Activated CD4-positive, CD25-positive, alpha-beta regulatory T cell (primary cell): ENCODE measurements around the gene HCK.

Source experiments
- DNase-seq, 4 experiments: peaks; one replicate each; lab custom pipeline; 2025; lab: John Stamatoyannopoulos, UW

Gene HCK

DNA sequence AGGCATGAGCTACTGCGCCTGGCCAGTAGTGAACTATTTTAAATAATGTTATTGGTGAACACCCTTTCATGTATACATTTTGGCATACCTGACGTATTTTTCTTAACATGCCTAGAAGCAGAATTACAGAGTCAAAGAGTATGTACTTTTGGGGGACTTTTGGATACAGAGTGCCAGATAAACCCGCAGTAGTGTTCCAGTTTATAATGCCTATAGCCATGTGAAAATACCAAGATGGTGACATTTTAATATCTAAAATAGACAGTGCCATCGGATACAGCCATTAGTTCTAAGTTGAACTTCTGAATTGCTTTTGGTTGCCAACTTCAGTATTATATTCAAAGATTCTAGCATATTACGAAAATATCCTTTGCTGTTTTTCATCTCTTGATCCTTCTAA is 77.8 kb downstream of the HCK start:
- DNase-seq = no peak

DNA sequence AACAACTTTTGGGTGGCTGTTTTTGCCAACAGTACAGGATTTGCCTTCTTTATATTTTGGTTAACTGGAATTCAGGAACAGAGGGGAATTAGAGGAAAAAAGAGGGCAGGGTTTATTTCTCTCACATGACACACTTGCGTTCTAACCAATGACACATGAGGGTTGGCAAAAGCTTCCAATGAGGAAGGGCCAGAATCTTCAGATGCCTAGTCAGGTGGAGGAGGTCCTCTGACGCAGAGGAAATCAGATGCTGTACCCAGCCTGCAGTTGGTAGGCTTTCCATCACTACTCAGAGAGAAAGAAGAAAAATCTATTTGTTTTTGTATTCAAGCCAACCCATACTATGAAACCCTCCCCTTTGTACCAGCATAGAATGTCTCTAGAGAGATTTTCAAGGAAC is 78.3 kb downstream of the HCK start:
- no peak for DNase-seq

DNA sequence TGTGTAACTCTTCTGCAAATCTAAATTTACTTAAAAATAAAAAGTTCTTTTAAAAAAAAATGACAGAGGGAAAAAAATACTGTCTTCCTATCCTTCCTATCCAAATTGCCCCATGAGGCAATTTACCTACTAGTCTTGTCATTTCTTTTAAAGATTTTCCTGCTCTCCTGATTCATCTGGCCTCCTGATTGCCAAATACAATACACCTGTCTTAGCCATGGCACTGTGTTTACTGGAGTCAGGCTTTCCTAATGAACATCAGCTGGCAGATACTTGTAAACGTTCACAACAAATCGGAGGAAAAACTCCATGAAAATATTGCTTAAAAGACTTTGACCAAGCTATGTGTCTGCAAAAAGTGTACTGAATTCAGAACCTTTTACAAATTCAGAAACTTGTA is 78.9 kb downstream of the HCK start:
- DNase-seq = no peak

DNA sequence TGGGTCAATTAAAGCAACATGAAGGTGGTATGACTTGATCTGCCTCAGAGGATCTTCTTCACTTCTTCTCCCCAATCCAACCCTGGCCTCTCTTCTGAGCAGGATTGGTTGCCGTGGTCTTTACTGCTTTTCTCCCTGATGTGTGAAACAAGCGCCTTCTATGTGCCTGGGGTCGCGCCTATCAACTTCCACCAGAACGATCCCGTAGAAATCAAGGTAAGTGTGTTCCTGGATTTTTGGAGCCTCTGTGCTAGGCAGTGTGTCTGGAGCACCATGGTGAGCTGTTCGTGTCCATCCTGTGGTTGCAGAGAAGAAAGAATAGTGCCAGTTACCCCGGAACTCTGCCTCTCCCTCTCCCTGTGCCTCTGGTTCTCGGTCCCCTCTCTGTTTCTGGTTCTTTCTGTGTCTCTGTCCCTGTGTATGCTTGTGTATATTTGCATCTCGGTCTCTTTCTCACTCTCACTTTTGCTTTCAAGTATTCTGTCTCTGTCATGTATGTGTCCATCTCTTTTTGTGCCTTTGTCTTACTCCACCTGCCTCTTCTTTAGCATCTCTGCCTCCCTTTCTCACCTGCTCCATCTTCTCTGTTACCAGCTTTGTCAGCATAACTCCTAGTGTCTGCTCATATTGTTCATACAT is 81.0 kb downstream of the HCK start:
- DNase-seq = no peak

DNA sequence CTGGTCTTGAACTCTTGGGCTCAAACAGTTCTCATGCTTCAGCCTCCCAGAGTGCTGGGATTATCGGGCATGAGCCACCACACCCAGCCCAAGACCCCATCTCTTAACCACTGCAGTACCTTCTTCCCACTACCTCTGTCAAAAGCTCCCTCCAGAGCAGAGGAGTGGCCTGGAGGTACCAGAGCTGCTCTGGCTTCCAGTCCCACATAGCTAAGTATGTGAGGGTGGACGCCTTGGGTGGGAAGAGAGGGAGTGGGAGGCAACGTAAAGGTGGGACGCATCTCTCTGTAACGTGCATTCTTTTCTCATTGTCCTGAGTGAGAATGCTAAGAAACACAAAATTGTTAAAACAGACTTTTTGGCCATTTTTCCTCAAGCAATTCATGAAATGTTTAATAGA is 82.0 kb downstream of the HCK start:
- DNase-seq = no peak

DNA sequence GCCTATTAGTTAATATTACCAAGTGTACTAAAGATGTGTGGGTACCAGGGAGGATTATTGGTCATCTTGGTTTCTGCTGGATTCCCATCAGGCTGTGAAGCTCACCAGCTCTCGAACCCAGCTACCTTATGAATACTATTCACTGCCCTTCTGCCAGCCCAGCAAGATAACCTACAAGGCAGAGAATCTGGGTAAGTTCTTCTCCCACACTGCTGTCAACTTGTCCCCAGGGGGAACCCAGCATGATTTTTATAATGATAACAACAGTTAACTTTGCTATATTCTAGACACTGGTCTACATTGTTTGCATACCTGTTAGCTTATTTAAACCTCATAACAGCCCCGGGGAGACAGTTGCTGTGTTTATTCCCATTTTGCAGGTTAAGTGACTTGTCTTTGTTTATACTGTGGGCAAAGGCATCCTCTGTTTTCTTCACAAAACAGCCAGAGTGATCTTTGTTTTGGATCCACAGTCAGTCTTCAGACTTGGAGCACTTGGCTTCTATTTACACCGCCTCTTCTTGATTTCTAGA is 84.0 kb downstream of the HCK start:
- DNase-seq = no peak

DNA sequence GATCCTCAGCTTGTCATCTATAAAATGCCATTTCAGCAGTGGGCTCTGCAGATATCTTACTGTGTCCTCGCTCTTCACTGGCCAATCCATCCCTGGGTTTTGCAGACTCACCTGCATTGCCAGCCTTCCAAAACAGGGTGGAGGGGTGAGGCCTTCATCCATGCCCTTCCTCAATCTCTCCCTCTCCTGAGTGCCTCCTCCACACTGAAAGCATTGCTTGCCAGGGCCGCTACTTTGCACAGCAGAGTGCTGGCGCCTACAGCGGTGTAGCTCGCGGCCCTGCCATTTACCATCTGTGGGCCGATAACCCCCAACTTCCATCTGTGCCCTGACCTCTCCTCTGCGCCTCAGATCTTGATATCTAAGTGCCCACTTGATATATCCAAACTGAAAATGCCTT is 86.9 kb downstream of the HCK start:
- DNase-seq = no peak

DNA sequence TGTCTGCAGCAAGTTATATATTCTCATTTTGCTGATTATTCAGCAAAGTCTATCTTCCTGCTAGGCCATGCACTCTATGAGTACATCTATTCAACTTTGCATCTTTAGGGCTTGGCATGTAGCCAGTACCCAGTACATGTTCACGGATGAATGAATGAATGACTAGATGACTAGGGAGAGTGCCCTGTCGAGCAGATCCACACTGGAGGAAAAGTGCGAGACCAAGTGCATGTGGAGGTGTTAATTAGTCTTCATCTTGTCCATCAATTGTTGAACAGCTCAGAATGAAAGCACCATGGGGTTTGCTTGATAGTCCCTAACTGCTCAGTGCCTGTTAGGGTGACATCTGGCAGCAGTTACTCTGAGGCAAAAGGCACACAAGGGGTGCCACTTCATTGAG is 87.9 kb downstream of the HCK start:
- DNase-seq = no peak

DNA sequence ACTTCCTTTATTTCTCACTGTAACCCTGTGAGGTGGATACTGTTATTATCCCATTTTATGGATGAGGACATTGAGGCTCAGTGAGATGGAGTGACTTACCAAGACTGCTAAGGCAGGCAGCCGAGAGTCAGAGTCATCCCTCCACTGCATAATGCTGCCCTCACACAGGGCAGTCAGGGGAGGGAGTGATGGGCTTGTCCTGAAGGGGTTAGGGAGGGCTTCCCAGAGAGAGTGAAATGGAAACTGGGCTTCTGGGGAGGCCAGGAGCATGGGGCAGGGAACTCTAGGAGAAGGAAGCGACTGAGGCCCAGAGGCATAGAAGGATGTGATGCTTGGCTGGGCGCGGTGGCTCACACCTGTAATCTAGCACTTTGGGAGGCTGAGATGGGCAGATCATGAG is 88.6 kb downstream of the HCK start:
- no peak for DNase-seq

DNA sequence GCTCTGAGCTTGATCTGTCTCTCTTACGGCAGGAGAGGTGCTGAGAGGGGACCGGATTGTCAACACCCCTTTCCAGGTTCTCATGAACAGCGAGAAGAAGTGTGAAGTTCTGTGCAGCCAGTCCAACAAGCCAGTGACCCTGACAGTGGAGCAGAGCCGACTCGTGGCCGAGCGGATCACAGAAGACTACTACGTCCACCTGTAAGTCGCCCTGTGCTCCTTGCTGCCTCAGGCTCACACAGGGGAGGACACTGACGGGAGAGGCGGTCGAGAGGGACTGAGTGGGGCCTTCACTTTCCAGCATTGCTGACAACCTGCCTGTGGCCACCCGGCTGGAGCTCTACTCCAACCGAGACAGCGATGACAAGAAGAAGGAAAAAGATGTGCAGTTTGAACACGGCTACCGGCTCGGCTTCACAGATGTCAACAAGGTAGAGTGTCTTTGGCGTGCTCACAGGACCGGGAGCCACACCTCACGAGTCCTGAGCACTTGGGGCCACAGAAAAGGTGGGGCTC is 89.5 kb downstream of the HCK start:
- DNase-seq = no peak

DNA sequence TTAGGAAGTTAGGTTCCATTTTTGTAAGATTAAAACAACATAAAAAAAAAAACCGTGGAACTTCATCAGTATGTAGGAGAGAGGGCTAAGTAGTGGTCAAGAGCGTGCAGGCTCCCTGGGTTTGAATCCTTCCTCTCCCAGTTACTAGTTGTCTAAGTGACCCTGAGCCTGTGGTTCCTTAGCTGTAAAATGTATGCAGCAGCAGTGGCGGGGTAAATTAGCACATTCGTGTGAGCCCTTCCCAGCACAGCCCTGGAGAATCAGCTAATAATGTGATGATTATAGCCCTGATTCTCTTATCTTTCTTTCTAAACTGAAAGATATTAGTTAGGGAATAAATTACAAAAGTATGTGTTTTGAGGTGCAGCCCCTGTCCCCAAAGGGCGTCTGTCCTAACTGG is 90.0 kb downstream of the HCK start:
- DNase-seq = no peak

DNA sequence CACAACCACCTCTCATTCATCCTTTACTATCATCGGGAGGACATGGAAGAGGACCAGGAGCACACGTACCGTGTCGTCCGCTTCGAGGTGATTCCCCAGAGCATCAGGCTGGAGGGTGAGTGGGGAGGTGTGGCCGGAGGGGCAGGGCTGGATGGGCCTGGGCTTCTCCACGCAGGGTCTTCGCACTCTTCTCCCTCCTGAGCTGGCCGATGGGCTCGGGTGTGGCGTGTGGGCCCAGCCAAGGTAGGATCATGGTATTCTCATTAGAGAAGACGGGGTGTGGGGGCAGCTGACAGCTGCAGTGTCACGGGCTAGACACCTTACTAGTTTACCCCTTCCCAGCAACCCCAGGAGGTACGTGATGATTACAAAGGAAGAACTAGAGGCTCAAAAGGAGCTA is 90.9 kb downstream of the HCK start:
- DNase-seq = no peak

DNA sequence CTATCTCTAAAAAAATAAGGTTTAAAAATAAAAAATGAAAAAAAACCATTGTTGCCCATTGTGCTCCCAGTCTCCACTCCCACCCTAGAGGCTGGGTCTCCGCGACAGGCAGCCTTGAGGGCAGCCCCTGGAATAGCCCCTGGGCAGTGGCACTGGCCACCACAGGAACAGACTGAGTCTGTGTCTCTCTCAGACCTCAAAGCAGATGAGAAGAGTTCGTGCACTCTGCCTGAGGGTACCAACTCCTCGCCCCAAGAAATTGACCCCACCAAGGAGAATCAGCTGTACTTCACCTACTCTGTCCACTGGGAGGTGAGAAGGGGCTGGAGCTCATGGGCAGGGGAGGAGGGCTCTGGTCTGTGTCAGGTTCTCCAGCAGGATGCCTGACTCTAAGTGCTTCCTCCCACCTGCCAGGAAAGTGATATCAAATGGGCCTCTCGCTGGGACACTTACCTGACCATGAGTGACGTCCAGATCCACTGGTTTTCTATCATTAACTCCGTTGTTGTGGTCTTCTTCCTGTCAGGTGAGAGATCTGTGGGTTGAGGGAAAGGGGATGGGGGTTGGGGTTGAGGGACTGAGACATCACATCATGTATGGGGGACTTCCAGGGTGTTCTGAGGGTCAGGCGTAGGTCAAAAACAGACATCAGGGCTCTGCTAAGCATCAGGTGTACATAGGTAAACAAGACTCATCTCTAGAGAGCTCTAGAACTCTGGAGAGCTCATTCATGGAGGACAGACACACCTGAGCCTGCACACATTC is 93.0 kb downstream of the HCK start:
- no peak for DNase-seq

DNA sequence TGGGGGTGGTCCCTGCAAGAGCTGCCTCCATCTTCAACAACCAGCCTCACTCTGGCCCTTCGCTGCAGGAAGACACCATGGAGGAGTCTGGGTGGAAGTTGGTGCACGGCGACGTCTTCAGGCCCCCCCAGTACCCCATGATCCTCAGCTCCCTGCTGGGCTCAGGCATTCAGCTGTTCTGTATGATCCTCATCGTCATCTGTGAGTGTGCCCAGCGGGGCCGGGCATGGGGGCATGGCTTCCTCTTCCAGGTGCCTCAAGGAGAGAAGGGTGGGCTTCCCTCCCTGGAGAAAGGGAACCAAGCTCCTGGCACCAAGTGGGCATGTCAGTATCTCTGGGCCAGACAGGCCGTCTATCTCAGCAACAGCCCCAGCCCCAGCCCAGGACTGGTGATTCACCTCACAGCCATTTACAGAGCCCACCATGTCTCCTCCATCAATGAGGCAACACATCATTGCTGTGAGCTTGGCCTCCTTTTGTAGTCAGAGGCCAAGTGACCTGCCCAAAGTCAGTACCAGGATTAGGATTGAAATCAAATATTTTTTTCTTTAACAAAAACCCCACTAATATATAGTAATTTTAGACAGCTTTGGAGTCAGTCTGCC is 97.6 kb downstream of the HCK start:
- DNase-seq = no peak

DNA sequence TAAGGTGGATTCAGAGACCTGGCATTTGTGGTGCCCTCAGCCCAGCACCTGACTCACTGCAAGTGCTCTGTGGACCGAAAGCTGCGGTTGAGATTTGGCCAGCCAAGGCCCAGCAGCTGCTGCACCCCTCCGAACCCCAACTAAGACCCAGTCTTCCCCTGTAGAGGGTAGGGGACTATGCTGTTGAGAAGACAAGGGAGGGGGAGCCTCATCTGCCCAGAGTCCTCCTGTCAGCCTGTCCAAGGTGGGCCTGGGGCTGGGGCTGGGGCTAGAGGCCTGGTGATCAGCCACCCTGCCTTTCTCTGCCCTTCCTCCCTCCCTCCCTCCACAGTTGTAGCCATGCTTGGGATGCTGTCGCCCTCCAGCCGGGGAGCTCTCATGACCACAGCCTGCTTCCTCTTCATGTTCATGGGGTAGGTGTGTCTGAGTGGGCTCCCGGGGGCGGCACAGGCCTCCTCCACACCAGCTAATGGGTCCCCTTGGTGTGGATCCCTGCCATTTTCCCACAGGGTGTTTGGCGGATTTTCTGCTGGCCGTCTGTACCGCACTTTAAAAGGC is 98.3 kb downstream of the HCK start:
- no peak for DNase-seq
